ENCODE results near the gene MARCHF3.
"Not testable (repeated sequence)": the region's sequence is repeated elsewhere in the genome, so short reads cannot be mapped to it uniquely, and the experiment has no call there.

Gene MARCHF3

GRCh38 chr5:126866851-126867636 is 163.3 kb downstream of the MARCHF3 start:
- DNase-seq, result no peak

- no peak for DNase-seq
Measured at GRCh38 chr5:126865299-126865698, 165.1 kb downstream of the MARCHF3 start.

- DNase-seq, result no peak
Measured at GRCh38 chr5:126864042-126864688, 166.2 kb downstream of the MARCHF3 start.

GRCh38 chr5:126863402-126863801 is 167.0 kb downstream of the MARCHF3 start:
- no peak for DNase-seq

GRCh38 chr5:126858441-126858840 is 171.9 kb downstream of the MARCHF3 start:
- DNase-seq, result no peak

- DNase-seq, result no peak
Measured at GRCh38 chr5:126857472-126858410, 172.6 kb downstream of the MARCHF3 start.

GRCh38 chr5:126855266-126855665 is 175.1 kb downstream of the MARCHF3 start:
- no peak for DNase-seq

GRCh38 chr5:126854526-126855110 is 175.7 kb downstream of the MARCHF3 start:
- DNase-seq, result no peak

- DNase-seq, result not testable (repeated sequence)
Measured at GRCh38 chr5:126853541-126854307, 176.6 kb downstream of the MARCHF3 start.

- DNase-seq, result no peak
Measured at GRCh38 chr5:126852841-126853271, 177.5 kb downstream of the MARCHF3 start.

GRCh38 chr5:126852091-126852571 is 178.2 kb downstream of the MARCHF3 start:
- no peak for DNase-seq

GRCh38 chr5:126851501-126852011 is 178.8 kb downstream of the MARCHF3 start:
- no peak for DNase-seq

- DNase-seq, result no peak
Measured at GRCh38 chr5:126849101-126849678, 181.2 kb downstream of the MARCHF3 start.

- DNase-seq, result no peak
Measured at GRCh38 chr5:126848253-126848652, 182.1 kb downstream of the MARCHF3 start.

- no peak for DNase-seq
Measured at GRCh38 chr5:126847826-126848251, 182.5 kb downstream of the MARCHF3 start.

- DNase-seq, result no peak
Measured at GRCh38 chr5:126847456-126847820, 182.9 kb downstream of the MARCHF3 start.

GRCh38 chr5:126846744-126847455 is 183.5 kb downstream of the MARCHF3 start:
- no peak for DNase-seq

GRCh38 chr5:126846344-126846743 is 184.0 kb downstream of the MARCHF3 start:
- no peak for DNase-seq

- DNase-seq, result not testable (repeated sequence)
Measured at GRCh38 chr5:126845470-126846070, 184.8 kb downstream of the MARCHF3 start.

- not testable (repeated sequence) for DNase-seq
Measured at GRCh38 chr5:126843375-126843774, 187.0 kb downstream of the MARCHF3 start.
